Loucy (cell line): ENCODE measurements around the gene SERPINA12.

Experiments used
- H2AFZ ChIP-seq: fragments of 200-600 bp; sonication (generic); 2 replicates; pipeline ENCODE4 v1.6.0; 2016; ENCODE audit warnings: antibody characterized with exemption, mild to moderate bottlenecking, low read length, moderate library complexity
- H3F3A ChIP-seq: fragments of 200-600 bp; 2 replicates; pipeline ENCODE4 v1.6.0; 2016; ENCODE audit warnings: antibody characterized with exemption, low read depth, mild to moderate bottlenecking
- H3K27me3 ChIP-seq: fragments of 200-600 bp; sonication (generic); 2 replicates; pipeline ENCODE4 v1.6.1; 2014; ENCODE audit warnings: low read length, mild to moderate bottlenecking; ENCODE audit not compliant: insufficient read depth, poor library complexity, severe bottlenecking
- H3K36me3 ChIP-seq: fragments of 200-600 bp; sonication (generic); 2 replicates; pipeline ENCODE4 v1.6.1; 2016; ENCODE audit warnings: low read length; ENCODE audit not compliant: insufficient read depth
- H3K4me1 ChIP-seq: fragments of 200-600 bp; sonication (generic); 2 replicates; pipeline ENCODE4 v1.5.1; 2014; ENCODE audit warnings: low read length, mild to moderate bottlenecking; ENCODE audit not compliant: insufficient read depth, poor library complexity, severe bottlenecking
- H3K4me2 ChIP-seq: fragments of 200-600 bp; sonication (generic); 2 replicates; pipeline ENCODE4 v1.6.0; 2014; ENCODE audit warnings: antibody characterized with exemption, low read length, low read depth, mild to moderate bottlenecking; ENCODE audit not compliant: poor library complexity, severe bottlenecking
- H3K4me3 ChIP-seq: fragments of 200-600 bp; sonication (generic); 2 replicates; pipeline ENCODE4 v1.5.1; 2014; ENCODE audit warnings: low read length, mild to moderate bottlenecking, mixed read lengths; ENCODE audit not compliant: poor library complexity, severe bottlenecking
- H3K79me2 ChIP-seq: fragments of 200-600 bp; sonication (generic); 2 replicates; pipeline ENCODE4 v1.6.1; 2014; ENCODE audit warnings: low read length; ENCODE audit not compliant: insufficient read depth
- H3K9ac ChIP-seq: fragments of 200-600 bp; sonication (generic); 2 replicates; pipeline ENCODE4 v1.6.0; 2014; ENCODE audit warnings: mild to moderate bottlenecking, low read depth, low read length, moderate library complexity; ENCODE audit not compliant: poor library complexity, severe bottlenecking
- H3K9me2 ChIP-seq: fragments of 200-600 bp; sonication (generic); replicated peaks from 2 replicates; pipeline ENCODE4 v1.6.1; 2016; ENCODE audit warnings: low read depth, low read length, mixed read lengths
- H3K9me3 ChIP-seq: fragments of 200-600 bp; sonication (generic); 2 replicates; pipeline ENCODE4 v1.6.1; 2014; ENCODE audit warnings: mild to moderate bottlenecking, antibody characterized with exemption, low read length, low read depth; ENCODE audit not compliant: insufficient read depth
- H4K20me1 ChIP-seq: fragments of 200-600 bp; sonication (generic); 2 replicates; pipeline ENCODE4 v1.6.0; 2014; ENCODE audit warnings: antibody characterized with exemption, low read length, mild to moderate bottlenecking; ENCODE audit not compliant: insufficient read depth, poor library complexity, severe bottlenecking
- EZH2phosphoT487 ChIP-seq: fragments of 200-600 bp; IDR thresholded peaks from 2 replicates; pipeline ENCODE4 v1.6.1; 2018; ENCODE audit warnings: antibody characterized with exemption, mild to moderate bottlenecking, moderate library complexity, borderline replicate concordance
- TF ChIP-seq, protein P1 (sequence below): fragments of 200-600 bp; sonication (generic); conservative IDR thresholded peaks from 2 replicates; pipeline ENCODE4 v1.5.1; 2014; ENCODE audit warnings: mild to moderate bottlenecking, antibody characterized with exemption, low read length

The SERPINA12 gene

GRCh38 chr14:94544726-94545125 is 35.5 kb upstream of the SERPINA12 start:
- Histone ChIP-seq H3K9me2 (no peaks in the 10 kb centered on the region), H3K4me3 (no peak overlapping the region), H3K9me3 (no peaks in the 10 kb centered on the region; the same call in 1 of the 2 replicates), H3F3A (no peaks in the 10 kb centered on the region), H3K27me3 (no peaks in the 10 kb centered on the region), H3K4me1 (no peaks in the 10 kb centered on the region), H2AFZ (no peak overlapping the region), H3K4me2 (no peak overlapping the region), H4K20me1 (no peaks in the 10 kb centered on the region), H3K36me3 (no peaks in the 10 kb centered on the region), H3K9ac (no peak overlapping the region), H3K79me2 (no peaks in the 10 kb centered on the region)
- no peak for TF ChIP-seq EZH2phosphoT487
- TF ChIP-seq, protein P1, sequence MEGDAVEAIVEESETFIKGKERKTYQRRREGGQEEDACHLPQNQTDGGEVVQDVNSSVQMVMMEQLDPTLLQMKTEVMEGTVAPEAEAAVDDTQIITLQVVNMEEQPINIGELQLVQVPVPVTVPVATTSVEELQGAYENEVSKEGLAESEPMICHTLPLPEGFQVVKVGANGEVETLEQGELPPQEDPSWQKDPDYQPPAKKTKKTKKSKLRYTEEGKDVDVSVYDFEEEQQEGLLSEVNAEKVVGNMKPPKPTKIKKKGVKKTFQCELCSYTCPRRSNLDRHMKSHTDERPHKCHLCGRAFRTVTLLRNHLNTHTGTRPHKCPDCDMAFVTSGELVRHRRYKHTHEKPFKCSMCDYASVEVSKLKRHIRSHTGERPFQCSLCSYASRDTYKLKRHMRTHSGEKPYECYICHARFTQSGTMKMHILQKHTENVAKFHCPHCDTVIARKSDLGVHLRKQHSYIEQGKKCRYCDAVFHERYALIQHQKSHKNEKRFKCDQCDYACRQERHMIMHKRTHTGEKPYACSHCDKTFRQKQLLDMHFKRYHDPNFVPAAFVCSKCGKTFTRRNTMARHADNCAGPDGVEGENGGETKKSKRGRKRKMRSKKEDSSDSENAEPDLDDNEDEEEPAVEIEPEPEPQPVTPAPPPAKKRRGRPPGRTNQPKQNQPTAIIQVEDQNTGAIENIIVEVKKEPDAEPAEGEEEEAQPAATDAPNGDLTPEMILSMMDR = no peak

- H2AFZ ChIP-seq = no peak overlapping the region
- H3K4me3 ChIP-seq = no peak overlapping the region
- no peaks in the 10 kb centered on the region for H4K20me1 ChIP-seq
- no peaks in the 10 kb centered on the region for H3K4me1 ChIP-seq
- no peaks in the 10 kb centered on the region for H3K9me2 ChIP-seq
- no peak overlapping the region for H3K9ac ChIP-seq
- no peaks in the 10 kb centered on the region; the same call in 1 of the 2 replicates for H3K9me3 ChIP-seq
- no peaks in the 10 kb centered on the region for H3K27me3 ChIP-seq
- no peaks in the 10 kb centered on the region for H3F3A ChIP-seq
- TF ChIP-seq EZH2phosphoT487 = no peak
- TF ChIP-seq, protein P1 = no peak
- no peaks in the 10 kb centered on the region for H3K36me3 ChIP-seq
- H3K79me2 ChIP-seq = no peaks in the 10 kb centered on the region
- no peak overlapping the region for H3K4me2 ChIP-seq
Observed at GRCh38 chr14:94543449-94544124, 34.3 kb upstream of the SERPINA12 start.

GRCh38 chr14:94542811-94543440 is 33.7 kb upstream of the SERPINA12 start:
- Histone ChIP-seq H2AFZ (no peak overlapping the region), H3K9me2 (no peaks in the 10 kb centered on the region), H3F3A (no peaks in the 10 kb centered on the region), H4K20me1 (no peaks in the 10 kb centered on the region), H3K9ac (no peak overlapping the region), H3K36me3 (no peaks in the 10 kb centered on the region), H3K4me1 (no peaks in the 10 kb centered on the region), H3K4me2 (no peak overlapping the region), H3K79me2 (no peaks in the 10 kb centered on the region), H3K9me3 (no peaks in the 10 kb centered on the region; the same call in 1 of the 2 replicates), H3K27me3 (no peaks in the 10 kb centered on the region), H3K4me3 (no peak overlapping the region)
- TF ChIP-seq EZH2phosphoT487 = no peak
- TF ChIP-seq, protein P1 = no peak
